A549 (cell line): ENCODE results near the gene IGFALS. TPM values are rescaled to one million over a fixed set of nuclear protein-coding genes. Genes with fewer than 3 reads are reported as not detected.

Source experiments
- ATAC-seq, 2 experiments: fragments of 200-7000 bp in 1 of 2; fragments of >200 bp in 1 of 2; cut with Nextera tagmentation in 1 of 2; cut with Tn5 transposase in 1 of 2; 3 replicates each; pipeline versions ENCODE4 v1.8.0 to v1.9.1; 2018 to 2020; ENCODE audit warnings: mild to moderate bottlenecking in 1 of 2, moderate library complexity in 1 of 2
- CTCF ChIA-PET: fragments of 300-600 bp; sonication (Branson Sonifier 250); formaldehyde crosslinking; extraction: SDS; loops from one replicate; lab custom pipeline; 2021; ENCODE audit warnings: antibody characterized with exemption, inconsistent platforms; lab: Yijun Ruan, JAX
- POLR2A ChIA-PET: fragments of 350-600 bp; formaldehyde crosslinking; extraction: SDS; loops from one replicate; lab custom pipeline; 2021; ENCODE audit warnings: antibody characterized with exemption, inconsistent platforms; lab: Yijun Ruan, JAX
- DNase-seq, 2 experiments: peaks; one replicate each; pipeline versions ENCODE4 v3.0.0 to v3.0.0-alpha.2; 2011 to 2016; ENCODE audit warnings: low read depth in 1 of 2, low spot score in 1 of 2
- FAIRE-seq: peaks from 2 replicates; lab custom pipeline; 2011; peaks lifted over from hg19 to GRCh38; lab: Jason Lieb, UNC
- H3K27ac ChIP-seq, 2 experiments: fragments of >200 bp; sonication (Bioruptor Twin); formaldehyde crosslinking; 3 replicates each; pipeline ENCODE4 v1.5.1; 2016 to 2017
- H3K4me1 ChIP-seq: fragments of >200 bp; sonication (Bioruptor Twin); formaldehyde crosslinking; 3 replicates; pipeline ENCODE4 v1.6.1; 2016
- H3K4me2 ChIP-seq: fragments of >200 bp; sonication (Bioruptor Twin); formaldehyde crosslinking; 3 replicates; pipeline ENCODE4 v1.6.1; 2016
- H3K4me3 ChIP-seq: fragments of >200 bp; sonication (Bioruptor Twin); formaldehyde crosslinking; 3 replicates; pipeline ENCODE4 v1.5.1; 2016
- H3K9me3 ChIP-seq: fragments of >200 bp; sonication (Bioruptor Twin); formaldehyde crosslinking; 3 replicates; pipeline ENCODE4 v1.6.1; 2016
- BHLHE40 ChIP-seq: IDR thresholded peaks from 2 replicates; pipeline ENCODE4 v1.6.1; 2012; ENCODE audit warnings: low read depth, low read length, inconsistent platforms
- CHD2 ChIP-seq: fragments of 150-350 bp; IDR thresholded peaks from 2 replicates; pipeline ENCODE4 v1.6.1; 2014; ENCODE audit warnings: low read length; ENCODE audit not compliant: partially characterized antibody
- CHD4 ChIP-seq: fragments of 200-600 bp; sonication (generic); IDR thresholded peaks from 2 replicates; pipeline ENCODE4 v1.6.1; 2016; ENCODE audit warnings: antibody characterized with exemption, mild to moderate bottlenecking, borderline replicate concordance
- EHF ChIP-seq: fragments of 250-450 bp; sonication (Bioruptor Pico); IDR thresholded peaks from 2 replicates; pipeline ENCODE4 v1.5.0; 2020; ENCODE audit warnings: mild to moderate bottlenecking
- EHMT2 ChIP-seq: fragments of 200-600 bp; sonication (generic); IDR thresholded peaks from 2 replicates; pipeline ENCODE4 v1.6.1; 2016; ENCODE audit warnings: antibody characterized with exemption, low read depth, mild to moderate bottlenecking, moderate library complexity
- GATA3 ChIP-seq: IDR thresholded peaks from 2 replicates; pipeline ENCODE4 v1.6.1; 2012; ENCODE audit warnings: borderline replicate concordance
- HDAC2 ChIP-seq: fragments of 200-600 bp; sonication (generic); IDR thresholded peaks from 2 replicates; pipeline ENCODE4 v1.6.1; 2016
- HEYL ChIP-seq: fragments of 250-450 bp; sonication (Bioruptor Pico); IDR thresholded peaks from 2 replicates; pipeline ENCODE4 v1.8.0; 2021; ENCODE audit warnings: mild to moderate bottlenecking, moderate library complexity
- HOXA7 ChIP-seq: fragments of 250-450 bp; sonication (Bioruptor Pico); IDR thresholded peaks from 2 replicates; pipeline ENCODE4 v1.5.0; 2020; ENCODE audit warnings: mild to moderate bottlenecking, moderate library complexity
- JUNB ChIP-seq: fragments of >200 bp; sonication (Bioruptor Twin); formaldehyde crosslinking; IDR thresholded peaks from 2 replicates; pipeline ENCODE4 v1.6.1; 2016
- KDM1A ChIP-seq: fragments of 200-600 bp; sonication (generic); IDR thresholded peaks from 2 replicates; pipeline ENCODE4 v1.6.1; 2016; ENCODE audit warnings: low read depth, mild to moderate bottlenecking
- MYC ChIP-seq: IDR thresholded peaks from 2 replicates; pipeline ENCODE4 v1.6.1; 2012; ENCODE audit warnings: mild to moderate bottlenecking, inconsistent platforms, low read length, improper control_type of control experiment, borderline replicate concordance
- NFE2L2 ChIP-seq: fragments of 150-350 bp; conservative IDR thresholded peaks from 2 replicates; pipeline ENCODE4 v1.6.1; 2014; ENCODE audit warnings: low read length
- NPAS2 ChIP-seq: fragments of 250-450 bp; sonication (Bioruptor Pico); IDR thresholded peaks from 2 replicates; pipeline ENCODE4 v1.8.0; 2022; ENCODE audit warnings: mild to moderate bottlenecking, moderate library complexity, borderline replicate concordance
- NR3C1 ChIP-seq: fragments of >200 bp; sonication (Bioruptor Twin); formaldehyde crosslinking; IDR thresholded peaks from 3 replicates; pipeline ENCODE4 v1.6.1; 2017
- PHF8 ChIP-seq: fragments of 200-600 bp; sonication (generic); IDR thresholded peaks from 2 replicates; pipeline ENCODE4 v1.6.1; 2016; ENCODE audit warnings: low read depth, mild to moderate bottlenecking, antibody characterized with exemption, moderate library complexity, borderline replicate concordance
- SREBF2 ChIP-seq: fragments of 450-650 bp; IDR thresholded peaks from 2 replicates; pipeline ENCODE4 v1.6.1; 2014; ENCODE audit warnings: mild to moderate bottlenecking, moderate library complexity
- TP53 ChIP-seq: fragments of 250-450 bp; sonication (Bioruptor Pico); IDR thresholded peaks from 2 replicates; pipeline ENCODE4 v1.5.0; 2021; ENCODE audit warnings: mild to moderate bottlenecking, moderate library complexity
- ZSCAN20 ChIP-seq: fragments of 250-450 bp; sonication (Bioruptor Pico); IDR thresholded peaks from 2 replicates; pipeline ENCODE4 v1.8.0; 2022; ENCODE audit warnings: mild to moderate bottlenecking, moderate library complexity
- WGBS: methylation state at CpG from one replicate; pipeline ENCODE4 v1.1.6; 2017; ENCODE audit errors: missing lambda C conversion rate; 5-methylcytosine and 5-hydroxymethylcytosine counted together
- polyA plus RNA-seq, 4 experiments: library from polyadenylated mRNA; depleted of rRNA in 3 of 4; stranded (reverse); fragments of >200 nt; fragmentation: RNase III in 1 of 4; extraction: RNeasy Plus Mini Kit Qiagen cat#74134 plus additional on column Dnase treatment in 1 of 4; gene quantifications; 2 replicates in 3 of 4; 3 replicates in 1 of 4; pipeline ENCODE4 v1.2.3, GENCODE V29; 2011 to 2017
- TF ChIP-seq, protein P1 (sequence below): IDR thresholded peaks from 2 replicates; pipeline ENCODE4 v1.6.1; 2012
- TF ChIP-seq, protein P2 (sequence below): IDR thresholded peaks from 2 replicates; pipeline ENCODE4 v1.6.1; 2012
- TF ChIP-seq, protein P3 (sequence below): IDR thresholded peaks from 2 replicates; pipeline ENCODE4 v1.6.1; 2012; ENCODE audit warnings: low read depth, borderline replicate concordance

The IGFALS gene
- polyA plus RNA-seq, 2 of the 4 experiments (the other 2 are of a cell fraction), result 0.08 TPM; not detected in 1

DNA sequence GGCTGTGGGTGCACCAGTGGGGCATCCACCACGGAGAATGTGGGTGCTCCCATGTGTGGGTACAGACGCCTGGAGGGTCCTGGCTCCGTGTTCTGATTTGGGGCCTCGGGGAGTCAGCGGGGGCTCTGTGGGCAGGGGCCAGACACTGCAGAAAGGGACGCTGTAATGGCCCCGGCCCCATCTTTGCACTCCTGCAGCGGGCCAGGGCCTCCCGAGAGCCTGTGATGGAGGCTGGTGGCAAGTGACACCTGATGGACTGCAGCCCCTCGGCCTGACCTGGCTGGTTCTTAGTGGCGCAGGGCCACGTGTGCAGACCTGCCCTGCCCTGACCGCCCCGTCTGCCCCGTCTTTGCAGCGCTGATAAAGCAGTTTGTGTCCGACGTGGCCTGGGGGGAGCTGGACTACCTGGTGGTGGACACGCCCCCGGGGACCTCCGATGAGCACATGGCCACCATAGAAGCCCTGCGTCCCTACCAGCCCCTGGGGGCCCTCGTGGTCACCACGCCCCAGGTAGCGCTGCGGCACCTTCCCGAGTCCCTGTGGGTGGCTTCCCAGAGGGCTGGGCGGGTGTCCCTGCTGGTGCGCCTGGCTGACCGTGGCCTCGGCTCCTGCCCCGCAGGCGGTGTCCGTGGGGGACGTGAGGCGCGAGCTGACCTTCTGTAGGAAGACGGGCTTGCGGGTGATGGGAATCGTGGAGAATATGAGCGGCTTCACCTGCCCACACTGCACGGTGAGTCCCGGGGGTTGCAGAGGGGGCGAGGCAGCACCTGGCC is 6.0 kb downstream of the IGFALS start:
- DNase-seq (no peak), FAIRE-seq (no peak), ATAC-seq (no peak)
- 91% methylated on average over 31 of the region's 44 CpGs for WGBS
- H3K27ac ChIP-seq, result no peak overlapping the region
- H3K4me3 ChIP-seq, result no peak overlapping the region
- CTCF ChIA-PET, result interaction anchor here (0.6 to 1.0 kb wide), 2 partner anchors 23 to 415 kb away, joined by 3 to 4 read pairs; no protein-coding TSS in a partner anchor
- no peaks in the 10 kb centered on the region for H3K9me3 ChIP-seq
- TF ChIP-seq HEYL (CRISPR knock-in tag) (no peak), HOXA7 (no peak), KDM1A (no peak), NFE2L2 (no peak), CHD4 (no peak), MYC (no peak)
- TF ChIP-seq, protein P1, sequence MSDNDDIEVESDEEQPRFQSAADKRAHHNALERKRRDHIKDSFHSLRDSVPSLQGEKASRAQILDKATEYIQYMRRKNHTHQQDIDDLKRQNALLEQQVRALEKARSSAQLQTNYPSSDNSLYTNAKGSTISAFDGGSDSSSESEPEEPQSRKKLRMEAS, result no peak
- POLR2A ChIA-PET, result no interaction called here
- no peak overlapping the region for H3K4me2 ChIP-seq
- peaks cover 6% of the 10 kb centered on the region; the same call in 1 of the 3 replicates for H3K4me1 ChIP-seq

DNA sequence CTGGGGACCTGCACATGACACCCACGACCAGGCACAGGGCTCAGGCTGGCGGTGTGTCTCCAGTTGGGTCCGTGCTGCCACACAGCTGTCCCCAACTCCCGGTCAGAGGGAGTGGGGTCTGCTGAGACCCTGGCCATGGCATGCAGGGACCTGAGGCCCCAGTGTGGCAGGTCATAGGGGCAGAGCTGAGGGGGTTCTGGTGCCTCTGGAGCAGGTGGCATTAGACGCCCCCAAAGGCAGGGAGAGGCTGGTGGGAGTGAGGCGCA is 6.5 kb downstream of the IGFALS start:
- CTCF ChIA-PET, result interaction anchor here (1.0 kb wide), 1 partner anchor 22 kb away, joined by 3 read pairs; no protein-coding TSS in a partner anchor
- TF ChIP-seq ZSCAN20 (CRISPR knock-in tag) (no peak), NPAS2 (CRISPR knock-in tag) (no peak), NR3C1 (no peak), KDM1A (no peak), TP53 (CRISPR knock-in tag) (no peak), EHMT2 (no peak), CHD2 (no peak), PHF8 (no peak), BHLHE40 (no peak), JUNB (no peak), EHF (no peak), SREBF2 (no peak), GATA3 (no peak), HDAC2 (no peak)
- TF ChIP-seq, protein P2, sequence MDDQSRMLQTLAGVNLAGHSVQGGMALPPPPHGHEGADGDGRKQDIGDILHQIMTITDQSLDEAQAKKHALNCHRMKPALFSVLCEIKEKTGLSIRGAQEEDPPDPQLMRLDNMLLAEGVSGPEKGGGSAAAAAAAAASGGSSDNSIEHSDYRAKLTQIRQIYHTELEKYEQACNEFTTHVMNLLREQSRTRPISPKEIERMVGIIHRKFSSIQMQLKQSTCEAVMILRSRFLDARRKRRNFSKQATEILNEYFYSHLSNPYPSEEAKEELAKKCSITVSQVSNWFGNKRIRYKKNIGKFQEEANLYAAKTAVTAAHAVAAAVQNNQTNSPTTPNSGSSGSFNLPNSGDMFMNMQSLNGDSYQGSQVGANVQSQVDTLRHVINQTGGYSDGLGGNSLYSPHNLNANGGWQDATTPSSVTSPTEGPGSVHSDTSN, result no peak
- TF ChIP-seq, protein P1, result no peak
- TF ChIP-seq, protein P3, sequence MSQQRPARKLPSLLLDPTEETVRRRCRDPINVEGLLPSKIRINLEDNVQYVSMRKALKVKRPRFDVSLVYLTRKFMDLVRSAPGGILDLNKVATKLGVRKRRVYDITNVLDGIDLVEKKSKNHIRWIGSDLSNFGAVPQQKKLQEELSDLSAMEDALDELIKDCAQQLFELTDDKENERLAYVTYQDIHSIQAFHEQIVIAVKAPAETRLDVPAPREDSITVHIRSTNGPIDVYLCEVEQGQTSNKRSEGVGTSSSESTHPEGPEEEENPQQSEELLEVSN, result no peak
- TF ChIP-seq, all 56 proteins: peak for 0
- H3K9me3 ChIP-seq, result no peaks in the 10 kb centered on the region
- DNase-seq, result no peak
- peaks cover 6% of the 10 kb centered on the region; the same call in 1 of the 3 replicates for H3K4me1 ChIP-seq
- H3K27ac ChIP-seq, result no peak overlapping the region
- H3K4me2 ChIP-seq, result no peak overlapping the region
- H3K4me3 ChIP-seq, result no peak overlapping the region
- no peak for FAIRE-seq
- POLR2A ChIA-PET, result no interaction called here
- 83% methylated on average over 5 of the region's 6 CpGs for WGBS
- no peak for ATAC-seq
